ENCODE results near the gene PURA. TPM values are rescaled to one million over a fixed set of nuclear protein-coding genes. Genes with fewer than 3 reads are reported as not detected.

PURA gene
- total and polyA plus RNA-seq, 2 experiments from 2014 or later, result 10.7 to 30.6 TPM

DNA sequence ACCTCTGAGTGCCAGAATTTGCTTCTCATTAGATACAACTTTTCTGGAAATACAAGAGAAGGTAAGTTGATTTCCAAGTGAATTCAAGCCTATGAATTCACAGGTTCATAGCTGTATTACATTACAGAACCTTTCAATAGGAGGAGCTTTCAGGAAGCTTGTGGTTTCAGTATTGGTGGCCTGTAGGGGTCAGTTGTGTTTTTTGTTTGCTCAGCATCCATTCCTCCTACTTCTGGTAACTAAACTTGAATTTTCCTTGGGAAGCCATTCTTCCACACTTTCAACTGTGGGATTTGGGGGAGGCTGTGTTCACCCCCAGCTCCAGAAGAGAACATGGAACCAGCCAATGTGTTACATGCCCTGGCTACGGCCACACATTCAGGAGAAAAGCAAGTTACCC is 55.5 kb downstream of the PURA start:
- no peaks in the 10 kb centered on the region for H3K36me3 ChIP-seq (ENCODE audit: low read depth)
- no peaks in the 10 kb centered on the region for H3K27me3 ChIP-seq (replicated peaks; ENCODE audit: insufficient read depth)
- H3K4me1 ChIP-seq (ENCODE audit: insufficient read depth), result no peaks in the 10 kb centered on the region
- peaks cover 7% of the 10 kb centered on the region for H3F3A ChIP-seq (ENCODE audit: insufficient read depth)
- in situ Hi-C loops (cut with MboI), result loop anchor here (25.0 kb wide), 1 partner anchor 382 kb away; the partner anchor contains the start of gene PSD2
- TF ChIP-seq EZH2 (IDR thresholded peaks at IDR 0.05; ENCODE audit: insufficient read depth, poor library complexity, severe bottlenecking) (no peak), EZH2phosphoT487 (IDR thresholded peaks at IDR 0.05; ENCODE audit: insufficient read depth, low read depth) (no peak)
- no peaks in the 10 kb centered on the region for H3K9me3 ChIP-seq (ENCODE audit: low read depth)
- no peak for DNase-seq
- no peak overlapping the region for H2AFZ ChIP-seq
- no peaks in the 10 kb centered on the region for H4K20me1 ChIP-seq (ENCODE audit: insufficient read depth)
- H3K9me2 ChIP-seq (ENCODE audit: insufficient read depth), result no peaks in the 10 kb centered on the region
- H3K27ac ChIP-seq, result no peak overlapping the region
- H3K4me2 ChIP-seq (ENCODE audit: unreplicated experiment), result no peak overlapping the region
- no peaks in the 10 kb centered on the region for H3K79me2 ChIP-seq (ENCODE audit: insufficient read depth)
- 94 to 100% methylated on average over 1 of the region's 1 CpG for WGBS, 2 experiments (ENCODE audit: low coverage in 1 of 2, low lambda C conversion rate in 2 of 2, missing lambda C conversion rate in 2 of 2)
- H3K9ac ChIP-seq, result no peak overlapping the region
- H3K4me3 ChIP-seq, result no peak overlapping the region

GRCh38 chr5:140172483-140172882 is 58.6 kb downstream of the PURA start:
- in situ Hi-C loops (cut with MboI), result loop anchor here (25.0 kb wide), 1 partner anchor 385 kb away; the partner anchor contains the start of gene PSD2
- no peak overlapping the region for H2AFZ ChIP-seq
- WGBS, 2 experiments (ENCODE audit: low coverage in 1 of 2, low lambda C conversion rate in 2 of 2, missing lambda C conversion rate in 2 of 2), result 75 to 76% methylated on average over 2 of the region's 2 CpGs

GRCh38 chr5:140174014-140174413 is 60.1 kb downstream of the PURA start:
- Histone ChIP-seq H3F3A (ENCODE audit: insufficient read depth) (peaks cover 16% of the 10 kb centered on the region), H3K4me1 (ENCODE audit: insufficient read depth) (peaks cover 24% of the 10 kb centered on the region), H3K27ac (0 out of 2 replicates have a peak overlapping the region, but pooled peaks have one; percentile 64), H3K9me3 (ENCODE audit: low read depth) (no peaks in the 10 kb centered on the region), H3K4me2 (ENCODE audit: unreplicated experiment) (no peak overlapping the region), H3K4me3 (no peak overlapping the region), H3K9ac (no peak overlapping the region), H3K36me3 (ENCODE audit: low read depth) (no peaks in the 10 kb centered on the region), H3K27me3 (replicated peaks; ENCODE audit: insufficient read depth) (no peaks in the 10 kb centered on the region), H3K79me2 (ENCODE audit: insufficient read depth) (peaks cover 11% of the 10 kb centered on the region; the same call in 1 of the 2 replicates), H2AFZ (no peak overlapping the region), H4K20me1 (ENCODE audit: insufficient read depth) (no peaks in the 10 kb centered on the region), H3K9me2 (ENCODE audit: insufficient read depth) (no peaks in the 10 kb centered on the region)
- in situ Hi-C loops (cut with MboI), result loop anchor here (25.0 kb wide), 1 partner anchor 387 kb away; the partner anchor contains the start of gene PSD2
- 98 to 100% methylated on average over 2 of the region's 2 CpGs for WGBS, 2 experiments (ENCODE audit: low coverage in 1 of 2, low lambda C conversion rate in 2 of 2, missing lambda C conversion rate in 2 of 2)
- no peak for TF ChIP-seq EZH2phosphoT487 (IDR thresholded peaks at IDR 0.05; ENCODE audit: insufficient read depth, low read depth)
- TF ChIP-seq EZH2 (IDR thresholded peaks at IDR 0.05; ENCODE audit: insufficient read depth, poor library complexity, severe bottlenecking), result no peak
- no peak for DNase-seq

More at GRCh38 chr5:140172483-140172882, 58.6 kb downstream of the PURA start:
- Histone ChIP-seq H3K4me3 (no peak overlapping the region), H4K20me1 (ENCODE audit: insufficient read depth) (no peaks in the 10 kb centered on the region), H3K79me2 (ENCODE audit: insufficient read depth) (peaks cover 5% of the 10 kb centered on the region; the same call in 1 of the 2 replicates), H3K9me3 (ENCODE audit: low read depth) (no peaks in the 10 kb centered on the region), H3K27me3 (replicated peaks; ENCODE audit: insufficient read depth) (no peaks in the 10 kb centered on the region), H3K27ac (no peak overlapping the region), H3K4me1 (ENCODE audit: insufficient read depth) (peaks cover 14% of the 10 kb centered on the region), H3K9ac (no peak overlapping the region), H3F3A (ENCODE audit: insufficient read depth) (peaks cover 14% of the 10 kb centered on the region), H3K9me2 (ENCODE audit: insufficient read depth) (no peaks in the 10 kb centered on the region), H3K4me2 (ENCODE audit: unreplicated experiment) (no peak overlapping the region), H3K36me3 (ENCODE audit: low read depth) (no peaks in the 10 kb centered on the region)
- no peak for DNase-seq
- TF ChIP-seq EZH2 (IDR thresholded peaks at IDR 0.05; ENCODE audit: insufficient read depth, poor library complexity, severe bottlenecking) (no peak), EZH2phosphoT487 (IDR thresholded peaks at IDR 0.05; ENCODE audit: insufficient read depth, low read depth) (no peak)

- in situ Hi-C loops (cut with MboI), result loop anchor here (25.0 kb wide), 1 partner anchor 387 kb away; the partner anchor contains the start of gene PSD2
Measured at GRCh38 chr5:140174465-140175366, 60.8 kb downstream of the PURA start, which contains the start of gene CYSTM1. TSS of gene CYSTM1 (plus strand) at chr5:140175188. CDS start at chr5:140194466, 19,278 bp downstream.

More at GRCh38 chr5:140174465-140175366, 60.8 kb downstream of the PURA start, which contains the start of gene CYSTM1:
- DNase-seq, result peak; percentile 99
- Histone ChIP-seq H3K9me2 (ENCODE audit: insufficient read depth) (no peaks in the 10 kb centered on the region), H3K4me1 (ENCODE audit: insufficient read depth) (peaks cover 24% of the 10 kb centered on the region), H3K27me3 (replicated peaks; ENCODE audit: insufficient read depth) (no peaks in the 10 kb centered on the region), H3K79me2 (ENCODE audit: insufficient read depth) (peaks cover 13% of the 10 kb centered on the region; the same call in 1 of the 2 replicates), H3K36me3 (ENCODE audit: low read depth) (no peaks in the 10 kb centered on the region), H3K4me3 (peak within 1 kb of the TSS; percentile 90), H3K4me2 (ENCODE audit: unreplicated experiment) (peak within 1 kb of the TSS; percentile 85), H3F3A (ENCODE audit: insufficient read depth) (peaks cover 16% of the 10 kb centered on the region), H4K20me1 (ENCODE audit: insufficient read depth) (no peaks in the 10 kb centered on the region), H3K27ac (peak within 1 kb of the TSS; percentile 64), H3K9ac (peak within 1 kb of the TSS; percentile 90), H2AFZ (peak within 1 kb of the TSS; percentile 89), H3K9me3 (ENCODE audit: low read depth) (no peaks in the 10 kb centered on the region)
- WGBS, 2 experiments (ENCODE audit: low coverage in 1 of 2, low lambda C conversion rate in 2 of 2, missing lambda C conversion rate in 2 of 2), result 5% methylated on average over 51 to 53 of the region's 61 CpGs
- TF ChIP-seq EZH2phosphoT487 (IDR thresholded peaks at IDR 0.05; ENCODE audit: insufficient read depth, low read depth) (no peak), EZH2 (IDR thresholded peaks at IDR 0.05; ENCODE audit: insufficient read depth, poor library complexity, severe bottlenecking) (no peak)

Other genes with a start within 250 kb of the PURA start
- gene NRG2, start 70.8 kb upstream of the PURA start, total RNA-seq (2014; rRNA removed; shearing (Covaris generic)), result not detected in 2 replicates
- 0.05 TPM in 1 of 2 replicates, not detected in the other for gene NRG2, start 70.8 kb upstream of the PURA start, polyA plus RNA-seq (2016; fragmentation: Nextera tagmentation; extraction: Ambion mirVana)
- gene IGIP, start 11.8 kb downstream of the PURA start, total RNA-seq (2014; rRNA removed; shearing (Covaris generic)), result 13.0 and 16.3 TPM in 2 replicates
- gene IGIP, start 11.8 kb downstream of the PURA start, polyA plus RNA-seq (2016; fragmentation: Nextera tagmentation; extraction: Ambion mirVana), result 3.4 and 3.5 TPM in 2 replicates
- gene CYSTM1, start 61.1 kb downstream of the PURA start, total RNA-seq (2014; rRNA removed; shearing (Covaris generic)), result 10.4 and 16.0 TPM in 2 replicates
- gene CYSTM1, start 61.1 kb downstream of the PURA start, polyA plus RNA-seq (2016; fragmentation: Nextera tagmentation; extraction: Ambion mirVana), result 42.3 and 45.5 TPM in 2 replicates
- 94.3 and 95.8 TPM in 2 replicates for gene PFDN1, start 189.0 kb downstream of the PURA start, total RNA-seq (2014; rRNA removed; shearing (Covaris generic))
- gene PFDN1, start 189.0 kb downstream of the PURA start, polyA plus RNA-seq (2016; fragmentation: Nextera tagmentation; extraction: Ambion mirVana), result 87.0 and 99.9 TPM in 2 replicates
- 7.5 and 9.5 TPM in 2 replicates for gene HBEGF, start 232.5 kb downstream of the PURA start, total RNA-seq (2014; rRNA removed; shearing (Covaris generic))
- 4.5 and 4.9 TPM in 2 replicates for gene HBEGF, start 232.5 kb downstream of the PURA start, polyA plus RNA-seq (2016; fragmentation: Nextera tagmentation; extraction: Ambion mirVana)
- gene SLC4A9, start 246.1 kb downstream of the PURA start, total RNA-seq (2014; rRNA removed; shearing (Covaris generic)), result not detected in 2 replicates
- gene SLC4A9, start 246.1 kb downstream of the PURA start, polyA plus RNA-seq (2016; fragmentation: Nextera tagmentation; extraction: Ambion mirVana), result not detected in 2 replicates

Data from GM23248 (cell line).